ENCODE data around the gene SPC24.

SPC24 gene

GRCh38 chr19:11155373-11156120 lies at the start of gene SPC24:
Gene SPC24, minus strand, starts transcription at chr19:11155782. Its CDS starts 6 bp downstream, at chr19:11155776.
- peak; percentile 95 for DNase-seq (ENCODE audit: low spot score)

- no peak for DNase-seq (ENCODE audit: low spot score)
Measured at GRCh38 chr19:11204943-11205349, 49.4 kb upstream of the SPC24 start.

- DNase-seq (ENCODE audit: low spot score) = no peak
Measured at GRCh38 chr19:11204076-11204602, 48.6 kb upstream of the SPC24 start.

- DNase-seq (ENCODE audit: low spot score) = peak; percentile 13
Measured at GRCh38 chr19:11203194-11204075, 47.9 kb upstream of the SPC24 start.

- DNase-seq (ENCODE audit: low spot score) = no peak
Measured at GRCh38 chr19:11202488-11203193, 47.1 kb upstream of the SPC24 start.

- DNase-seq (ENCODE audit: low spot score) = no peak
Measured at GRCh38 chr19:11201791-11202190, 46.2 kb upstream of the SPC24 start.

GRCh38 chr19:11200931-11201330 lies 45.3 kb upstream of the SPC24 start:
- no peak for DNase-seq (ENCODE audit: low spot score)

- DNase-seq (ENCODE audit: low spot score) = no peak
Measured at GRCh38 chr19:11200015-11200574, 44.5 kb upstream of the SPC24 start.

GRCh38 chr19:11199517-11199916 lies 43.9 kb upstream of the SPC24 start:
- DNase-seq (ENCODE audit: low spot score) = no peak

DNA sequence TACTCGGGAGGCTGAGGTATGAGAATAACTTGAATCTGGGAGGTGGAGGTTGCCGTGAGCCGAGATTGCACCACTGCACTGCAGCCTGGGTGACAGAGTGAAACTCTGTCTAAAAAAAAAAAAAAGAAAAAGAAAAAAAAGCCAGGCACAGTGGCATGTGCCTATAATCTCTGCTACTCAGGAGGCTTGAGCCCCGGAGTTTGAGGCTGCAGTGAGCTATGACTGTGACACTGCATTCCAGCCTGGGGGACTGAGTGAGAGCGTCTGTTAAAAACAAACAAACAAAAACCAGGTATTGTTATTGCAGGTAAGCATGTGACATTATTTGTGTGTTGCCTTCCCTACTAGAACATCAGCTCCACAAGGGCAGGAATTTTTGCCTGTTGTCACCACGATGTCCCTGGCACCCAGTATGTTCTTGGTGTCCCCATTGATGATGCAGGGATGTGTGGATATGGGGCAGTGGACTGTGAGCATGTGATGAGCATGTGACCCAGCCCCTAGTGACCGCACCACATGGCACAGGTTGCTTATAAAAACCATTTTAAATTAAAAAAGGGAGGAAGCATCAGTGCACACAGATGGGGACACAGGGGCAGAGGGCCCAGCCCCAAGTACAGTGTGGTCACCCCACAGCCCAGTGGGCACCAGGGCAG lies 43.3 kb upstream of the SPC24 start:
- DNase-seq (ENCODE audit: low spot score) = no peak

DNA sequence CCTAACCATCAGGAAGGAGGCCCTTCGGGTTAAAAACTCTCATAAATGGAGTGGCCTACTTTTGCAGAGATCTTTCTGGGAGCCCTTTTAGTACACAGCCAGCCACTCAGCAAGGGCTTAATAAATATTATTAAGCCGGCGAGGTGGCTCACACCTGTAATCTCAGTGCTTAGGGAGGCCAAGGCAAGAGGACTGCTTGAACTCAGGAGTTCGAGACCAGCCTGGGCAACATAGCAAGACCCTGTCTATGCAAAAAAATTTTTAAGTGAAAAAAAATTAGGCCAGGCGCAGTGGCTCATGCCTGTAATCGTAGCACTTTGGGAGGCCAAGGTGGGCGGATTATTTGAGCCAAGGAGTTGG lies 42.6 kb upstream of the SPC24 start:
- no peak for DNase-seq (ENCODE audit: low spot score)

GRCh38 chr19:11197291-11198174 lies 42.0 kb upstream of the SPC24 start, which contains the start of gene KANK2:
Gene KANK2, minus strand, starts transcription at chr19:11197545. Its CDS starts 3,034 bp downstream, at chr19:11194511.
- DNase-seq (ENCODE audit: low spot score) = peak; percentile 62

- no peak for DNase-seq (ENCODE audit: low spot score)
Measured at GRCh38 chr19:11196406-11197287, 41.1 kb upstream of the SPC24 start.

DNA sequence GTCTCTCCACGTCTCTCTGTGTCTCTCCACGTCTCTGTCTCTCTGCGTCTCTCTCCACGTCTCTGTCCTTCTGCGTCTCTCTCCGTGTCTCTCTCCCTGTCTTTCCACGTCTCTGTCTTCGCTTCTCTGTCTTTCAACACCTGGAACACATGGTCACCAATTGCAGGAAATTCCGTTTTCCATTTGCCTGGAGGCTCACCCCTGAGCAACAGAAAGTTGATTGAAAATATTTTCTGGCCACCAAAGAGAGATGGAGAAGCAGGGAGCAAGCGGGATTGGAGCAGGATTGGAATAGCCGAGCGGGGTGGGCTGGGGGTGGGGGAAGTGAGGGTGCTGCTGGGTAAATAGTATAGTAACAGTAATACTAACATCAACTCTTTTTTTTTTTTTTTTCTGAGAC lies 40.1 kb upstream of the SPC24 start:
- DNase-seq (ENCODE audit: low spot score) = no peak

DNA sequence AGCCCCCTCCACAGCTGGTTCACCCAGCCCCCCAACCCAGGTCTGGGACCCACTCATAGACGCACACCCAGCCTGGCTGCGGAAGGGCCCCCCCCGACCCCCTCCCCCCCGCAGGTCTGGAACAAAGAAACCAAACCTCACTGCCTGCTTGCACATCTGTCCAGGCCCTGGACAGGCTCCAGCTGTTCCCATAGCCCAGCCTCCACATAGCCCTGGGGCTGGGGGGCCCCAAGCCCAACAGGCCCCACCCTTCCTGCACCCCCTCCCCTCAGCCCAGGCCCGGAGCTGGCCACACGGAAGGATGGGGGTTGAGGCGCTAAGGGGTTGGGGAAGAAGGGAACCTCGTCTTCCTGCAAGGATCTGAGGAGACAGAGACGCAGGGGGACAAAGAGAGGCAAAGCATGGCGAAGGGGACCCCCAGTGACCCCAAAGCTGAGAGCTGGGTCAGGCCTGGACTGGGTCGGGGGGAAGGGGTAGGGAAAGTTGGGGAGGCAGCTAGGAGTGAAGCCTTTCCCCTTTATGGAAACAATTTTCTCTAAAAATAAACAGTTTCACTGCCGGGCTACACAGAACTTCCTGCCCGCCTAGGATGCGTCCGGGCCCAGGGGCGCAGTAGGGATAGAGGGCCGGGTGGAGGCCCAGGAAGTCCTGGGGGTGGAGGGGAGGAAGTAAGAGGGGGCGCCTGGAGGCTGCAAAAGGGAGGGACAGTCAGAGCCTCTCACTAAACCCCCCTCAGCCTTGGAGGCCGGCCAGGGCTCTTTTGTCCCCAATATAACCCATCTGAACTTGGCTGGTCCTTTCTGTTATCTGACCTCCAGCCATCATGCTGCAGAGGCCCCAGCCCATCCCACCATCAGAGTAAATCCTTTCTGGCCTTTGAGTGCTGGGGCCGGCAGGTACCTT lies 39.3 kb upstream of the SPC24 start:
- no peak for DNase-seq (ENCODE audit: low spot score)

DNA sequence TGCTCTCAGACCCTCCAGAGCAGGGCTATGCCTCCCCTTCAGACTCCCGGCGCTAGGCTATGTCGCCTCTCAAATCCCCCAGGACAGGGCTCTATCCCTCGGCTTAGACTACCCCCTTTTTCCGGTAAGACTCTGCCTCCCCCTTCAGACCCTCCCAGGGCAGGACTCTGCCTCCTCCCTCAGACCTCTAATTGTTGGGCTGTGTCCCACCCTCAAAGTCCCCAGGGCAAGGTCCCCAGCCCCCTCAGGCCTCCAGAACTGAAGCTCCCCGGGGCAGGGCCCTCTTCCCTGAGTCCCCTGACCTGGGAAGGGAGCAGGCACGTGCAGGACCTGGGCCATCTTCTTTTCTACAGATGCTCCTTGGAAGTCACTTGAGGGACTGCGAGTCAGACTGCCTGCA lies 38.6 kb upstream of the SPC24 start:
- no peak for DNase-seq (ENCODE audit: low spot score)

DNA sequence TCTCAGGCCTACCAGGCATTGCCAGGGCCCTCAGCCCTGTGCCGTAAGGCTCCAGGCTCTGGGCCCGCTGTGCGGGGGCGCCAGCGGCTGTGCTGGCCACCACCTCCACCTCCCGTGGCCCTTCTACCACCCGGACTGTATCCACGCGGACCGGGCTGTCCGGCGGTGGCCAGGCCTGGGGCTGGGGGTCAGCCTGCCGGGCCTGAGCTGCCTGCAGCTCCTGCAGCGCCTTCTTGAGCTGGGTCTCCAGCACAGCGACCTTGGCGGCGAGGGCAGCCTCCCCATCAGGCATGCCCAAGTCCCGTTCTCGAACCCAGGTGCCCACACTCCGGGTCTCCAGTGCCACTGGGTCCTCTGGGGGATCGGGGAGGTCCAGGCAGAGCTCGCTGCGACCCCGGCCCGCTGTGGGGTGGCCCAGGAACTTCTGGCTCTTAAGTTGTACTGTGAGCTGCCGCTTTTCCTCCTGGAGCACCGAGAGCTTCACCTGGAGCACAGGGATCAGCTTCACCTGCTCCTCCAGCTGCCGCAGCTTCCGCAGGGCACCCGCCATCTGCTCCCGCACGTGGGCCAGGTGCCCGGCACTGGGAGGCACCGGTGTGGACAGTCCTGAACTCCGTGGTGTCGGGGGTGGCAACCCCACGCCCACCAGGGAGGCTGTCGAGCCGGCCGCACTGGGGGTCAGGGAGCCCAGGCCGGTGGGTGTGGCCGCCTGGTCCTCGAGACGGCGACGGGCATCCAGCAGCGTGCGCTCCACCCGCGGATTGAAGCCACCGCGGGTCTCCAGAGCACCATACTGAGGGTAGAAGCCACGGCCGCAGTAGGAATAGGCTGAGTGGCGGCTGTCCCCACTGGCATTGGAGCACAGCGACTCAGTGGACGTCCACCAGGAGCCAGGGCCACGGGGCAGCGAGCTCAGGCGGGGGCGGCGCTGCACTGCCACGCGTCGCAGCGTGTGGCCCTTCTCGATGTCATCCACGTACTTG lies 37.7 kb upstream of the SPC24 start:
- no peak for DNase-seq (ENCODE audit: low spot score)

Data from CD4-positive, alpha-beta T cell treated with Interleukin-6 at 100 ng/mL for 8 hours (primary cell).